H9 (cell line): Measurements from ENCODE around the gene CLDN34. TPM values are rescaled to one million over a fixed set of nuclear protein-coding genes. Genes with fewer than 3 reads are reported as not detected.

Experiments used
- DNase-seq: peaks from one replicate; pipeline ENCODE4 v3.0.0-alpha.2; 2017
- H2AFZ ChIP-seq: one replicate; pipeline ENCODE4 v1.6.1; 2013; ENCODE audit warnings: mild to moderate bottlenecking, low read length, control low read depth, moderate library complexity
- H2AK5ac ChIP-seq: 2 replicates; pipeline ENCODE4 v1.6.1; 2013; ENCODE audit warnings: low read length, control low read depth, mixed read lengths; ENCODE audit not compliant: insufficient read length
- H2BK120ac ChIP-seq: one replicate; pipeline ENCODE4 v1.6.1; 2013; ENCODE audit warnings: low read depth, mild to moderate bottlenecking, low read length, control low read depth, inconsistent platforms; ENCODE audit not compliant: poor library complexity, severe bottlenecking
- H2BK12ac ChIP-seq: 2 replicates; pipeline ENCODE4 v1.6.1; 2013; ENCODE audit warnings: low read length, control low read depth, mixed read lengths, low read depth; ENCODE audit not compliant: insufficient read length
- H2BK15ac ChIP-seq: 2 replicates; pipeline ENCODE4 v1.6.1; 2013; ENCODE audit warnings: low read depth, low read length, control low read depth
- H2BK20ac ChIP-seq: one replicate; pipeline ENCODE4 v1.6.1; 2013; ENCODE audit warnings: low read depth, mild to moderate bottlenecking, low read length, control low read depth, inconsistent platforms; ENCODE audit not compliant: poor library complexity, severe bottlenecking
- H2BK5ac ChIP-seq: 2 replicates; pipeline ENCODE4 v1.6.1; 2013; ENCODE audit warnings: low read length, control low read depth, mixed read lengths; ENCODE audit not compliant: insufficient read length
- H3K14ac ChIP-seq: 2 replicates; pipeline ENCODE4 v1.6.1; 2013; ENCODE audit warnings: low read length, control low read depth; ENCODE audit not compliant: insufficient read depth
- H3K18ac ChIP-seq: 2 replicates; pipeline ENCODE4 v1.6.1; 2013; ENCODE audit warnings: low read depth, mild to moderate bottlenecking, mixed read lengths, low read length, control low read depth; ENCODE audit not compliant: insufficient read length
- H3K23ac ChIP-seq: 2 replicates; pipeline ENCODE4 v1.6.1; 2013; ENCODE audit warnings: low read length, control low read depth, mixed read lengths, low read depth; ENCODE audit not compliant: insufficient read length
- H3K23me2 ChIP-seq: 2 replicates; pipeline ENCODE4 v1.6.1; 2013; ENCODE audit warnings: low read depth, mild to moderate bottlenecking, mixed read lengths, low read length, control low read depth; ENCODE audit not compliant: insufficient read length, poor library complexity, severe bottlenecking
- H3K27ac ChIP-seq: 2 replicates; pipeline ENCODE4 v1.5.1; 2013; ENCODE audit warnings: low read length, control low read depth, mixed read lengths, low read depth; ENCODE audit not compliant: insufficient read length
- H3K27me3 ChIP-seq: 2 replicates; pipeline ENCODE4 v1.6.1; 2013; ENCODE audit warnings: low read length, control low read depth, inconsistent platforms; ENCODE audit not compliant: insufficient read depth
- H3K4ac ChIP-seq: 2 replicates; pipeline ENCODE4 v1.6.1; 2013; ENCODE audit warnings: low read depth, mild to moderate bottlenecking, control low read depth, inconsistent platforms, low read length, moderate library complexity
- H3K4me1 ChIP-seq: 2 replicates; pipeline ENCODE4 v1.6.1; 2013; ENCODE audit warnings: low read length, control low read depth, inconsistent platforms; ENCODE audit not compliant: insufficient read depth
- H3K4me2 ChIP-seq: 2 replicates; pipeline ENCODE4 v1.6.1; 2013; ENCODE audit warnings: low read length, control low read depth, mixed read lengths; ENCODE audit not compliant: insufficient read length, insufficient read depth
- H3K56ac ChIP-seq: 2 replicates; pipeline ENCODE4 v1.6.1; 2013; ENCODE audit warnings: low read depth, mild to moderate bottlenecking, mixed read lengths, low read length, control low read depth; ENCODE audit not compliant: insufficient read length
- H3K79me1 ChIP-seq: 2 replicates; pipeline ENCODE4 v1.6.1; 2013; ENCODE audit warnings: low read depth, mild to moderate bottlenecking, moderate library complexity, low read length, control low read depth, inconsistent platforms; ENCODE audit not compliant: insufficient read depth, poor library complexity, severe bottlenecking
- H3K79me2 ChIP-seq: 2 replicates; pipeline ENCODE4 v1.6.1; 2013; ENCODE audit warnings: low read length, control low read depth, inconsistent platforms; ENCODE audit not compliant: insufficient read depth
- H3K9ac ChIP-seq: 2 replicates; pipeline ENCODE4 v1.6.1; 2013; ENCODE audit warnings: low read length, control low read depth, mixed read lengths; ENCODE audit not compliant: insufficient read length; ENCODE audit errors: extremely low read depth
- H3K9me3 ChIP-seq: one replicate; pipeline ENCODE4 v1.6.1; 2013; ENCODE audit warnings: low read depth, low read length, inconsistent platforms; ENCODE audit not compliant: control insufficient read depth
- H3T11ph ChIP-seq: one replicate; pipeline ENCODE4 v1.6.1; 2013; ENCODE audit warnings: mild to moderate bottlenecking, low read length, control low read depth, inconsistent platforms
- H4K20me1 ChIP-seq: one replicate; pipeline ENCODE4 v1.6.1; 2013; ENCODE audit not compliant: control insufficient read depth, insufficient read length, insufficient read depth
- H4K5ac ChIP-seq: 2 replicates; pipeline ENCODE4 v1.6.1; 2013; ENCODE audit warnings: low read depth, mild to moderate bottlenecking, mixed read lengths, low read length, control low read depth; ENCODE audit not compliant: insufficient read length
- H4K8ac ChIP-seq: replicated peaks from 2 replicates; pipeline ENCODE4 v1.6.1; 2013; ENCODE audit warnings: low read length, control low read depth, mixed read lengths, low read depth; ENCODE audit not compliant: insufficient read length
- H4K91ac ChIP-seq: 2 replicates; pipeline ENCODE4 v1.6.1; 2013; ENCODE audit warnings: low read depth, mild to moderate bottlenecking, moderate library complexity, mixed read lengths, low read length, control low read depth; ENCODE audit not compliant: insufficient read length
- H3K27ac Mint-ChIP-seq, 3 experiments: 2 replicates in 2 of 3; 3 replicates in 1 of 3; pipeline ENCODE4 v1.8.0; 2020 to 2021; ENCODE audit warnings: mixed read lengths in 3 of 3, mild to moderate bottlenecking in 1 of 3, moderate library complexity in 1 of 3
- H3K27me3 Mint-ChIP-seq: 2 replicates; pipeline ENCODE4 v1.8.0; 2021; ENCODE audit warnings: low read depth, mild to moderate bottlenecking, moderate library complexity, mixed read lengths
- H3K36me3 Mint-ChIP-seq, 3 experiments: 2 replicates in 2 of 3; 3 replicates in 1 of 3; pipeline ENCODE4 v1.8.0; 2020 to 2021; ENCODE audit warnings: low read depth in 3 of 3, mixed read lengths in 3 of 3; ENCODE audit not compliant: insufficient read depth in 1 of 3
- H3K4me1 Mint-ChIP-seq, 2 experiments: 2 replicates each; pipeline ENCODE4 v1.8.0; 2020; ENCODE audit warnings: mixed read lengths in 2 of 2
- H3K4me3 Mint-ChIP-seq, 2 experiments: 2 replicates in 1 of 2; 3 replicates in 1 of 2; pipeline ENCODE4 v1.8.0; 2020 to 2021; ENCODE audit warnings: mild to moderate bottlenecking in 2 of 2, mixed read lengths in 2 of 2, moderate library complexity in 1 of 2
- H3K9me3 Mint-ChIP-seq, 2 experiments: 2 replicates in 1 of 2; 3 replicates in 1 of 2; pipeline ENCODE4 v1.8.0; 2020; ENCODE audit warnings: mild to moderate bottlenecking in 2 of 2, mixed read lengths in 2 of 2, moderate library complexity in 1 of 2
- CTCF ChIP-seq: fragments of 200-600 bp; sonication (generic); conservative IDR thresholded peaks from 3 replicates; pipeline ENCODE4 v1.8.0; 2021; ENCODE audit warnings: antibody characterized with exemption, mild to moderate bottlenecking
- WGBS: extraction: QIAGEN DNeasy Blood & Tissue Kit; methylation state at CpG from one replicate; pipeline ENCODE4 v1.1.7; 2013; ENCODE audit warnings: missing lambda C conversion rate, low lambda C conversion rate, mixed read lengths; ENCODE audit not compliant: insufficient read length; ENCODE audit errors: extremely low coverage; 5-methylcytosine and 5-hydroxymethylcytosine counted together
- total RNA-seq: library from RNA; stranded (reverse); gene quantifications from 2 replicates; pipeline ENCODE4 v1.2.1, GENCODE V29; 2021

CLDN34 gene
- total RNA-seq, 1 experiment from 2014 or later: 0.39 TPM

- no peaks in the 10 kb centered on the region for H3K23me2 ChIP-seq
- H3K27me3 Mint-ChIP-seq: no peaks in the 10 kb centered on the region
Measured at GRCh38 chrX:9992724-9993123, 25.6 kb downstream of the CLDN34 start.

More at GRCh38 chrX:9992724-9993123, 25.6 kb downstream of the CLDN34 start:
- H3K56ac ChIP-seq: no peak overlapping the region
- no peak overlapping the region for H2AK5ac ChIP-seq
- no peak for DNase-seq
- no peak overlapping the region for H2AFZ ChIP-seq
- H3T11ph ChIP-seq: no peak overlapping the region
- H3K4me2 ChIP-seq: no peak overlapping the region
- no peak overlapping the region for H3K27ac ChIP-seq
- no peaks in the 10 kb centered on the region for H3K79me1 ChIP-seq
- H4K91ac ChIP-seq: no peak overlapping the region
- H2BK5ac ChIP-seq: no peak overlapping the region
- H4K5ac ChIP-seq: no peak overlapping the region
- no peak overlapping the region for H3K18ac ChIP-seq
- Mint-ChIP-seq H3K36me3 (peaks cover 7 to 27% (median 24%) of the 10 kb centered on the region in 3 experiments; a peak in 6 of 7 replicates), H3K4me1 (0 out of 4 replicates have a peak, but pooled peaks cover 0 to 3% of the 10 kb centered on the region in 2 experiments), H3K4me3 (no peak overlapping the region), H3K9me3 (peaks cover 56 to 57% of the 10 kb centered on the region in 2 experiments), H3K27ac (no peak overlapping the region)
- H2BK15ac ChIP-seq: no peak overlapping the region
- no CpG with 5 or more reads among the region's 18 CpGs for WGBS
- no peak overlapping the region for H3K14ac ChIP-seq
- H3K4me1 ChIP-seq: no peaks in the 10 kb centered on the region
- H4K20me1 ChIP-seq: no peaks in the 10 kb centered on the region
- H2BK12ac ChIP-seq: no peak overlapping the region
- no peaks in the 10 kb centered on the region for H3K79me2 ChIP-seq
- no peaks in the 10 kb centered on the region for H3K27me3 ChIP-seq
- H3K4ac ChIP-seq: no peak overlapping the region
- H4K8ac ChIP-seq: no peak overlapping the region
- no peak for TF ChIP-seq CTCF
- H2BK120ac ChIP-seq: no peak overlapping the region
- H3K23ac ChIP-seq: no peak overlapping the region
- H3K9ac ChIP-seq: no peak overlapping the region
- no peak overlapping the region for H2BK20ac ChIP-seq
- no peaks in the 10 kb centered on the region for H3K9me3 ChIP-seq
